Measurements from ENCODE around the gene RTRAF. TPM values are rescaled to one million over a fixed set of nuclear protein-coding genes. Genes with fewer than 3 reads are reported as not detected.
A peak's percentile ranks its signal among the peaks of the same experiment; 100 is the strongest.

The RTRAF gene
- total RNA-seq, 1 donor from 2014 or later, result 119 TPM

DNA sequence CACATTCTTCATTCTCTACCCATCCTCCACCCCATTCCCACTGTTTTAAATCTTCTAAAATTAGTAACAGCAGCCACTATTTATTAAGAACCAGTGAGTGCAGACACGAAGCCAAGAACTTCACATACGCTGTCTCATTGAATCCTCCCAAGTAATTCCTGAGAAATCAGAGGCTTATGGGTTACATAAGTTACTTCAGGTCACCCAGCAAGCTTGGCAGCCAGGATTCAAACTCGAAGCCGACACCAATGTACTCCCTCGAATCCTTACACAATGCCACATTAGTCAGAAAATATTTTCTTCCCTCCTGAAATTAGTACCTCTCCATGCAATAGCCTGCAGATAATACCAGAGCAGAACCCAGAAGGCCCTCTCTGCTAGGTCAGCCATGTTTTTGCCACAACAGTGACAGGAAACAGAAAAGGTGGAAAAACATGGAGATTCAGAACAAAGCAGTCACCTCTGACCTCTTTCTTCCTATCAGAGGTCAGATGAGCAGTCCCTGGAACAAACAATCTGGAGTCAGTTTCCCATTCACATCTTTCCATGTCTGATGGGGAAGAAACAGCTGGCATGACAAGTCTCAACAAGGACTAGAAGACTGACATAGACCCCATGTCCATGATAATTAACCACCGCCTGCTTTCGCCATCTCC, 63.1 kb downstream of the RTRAF start:
- TF ChIP-seq, protein P1, sequence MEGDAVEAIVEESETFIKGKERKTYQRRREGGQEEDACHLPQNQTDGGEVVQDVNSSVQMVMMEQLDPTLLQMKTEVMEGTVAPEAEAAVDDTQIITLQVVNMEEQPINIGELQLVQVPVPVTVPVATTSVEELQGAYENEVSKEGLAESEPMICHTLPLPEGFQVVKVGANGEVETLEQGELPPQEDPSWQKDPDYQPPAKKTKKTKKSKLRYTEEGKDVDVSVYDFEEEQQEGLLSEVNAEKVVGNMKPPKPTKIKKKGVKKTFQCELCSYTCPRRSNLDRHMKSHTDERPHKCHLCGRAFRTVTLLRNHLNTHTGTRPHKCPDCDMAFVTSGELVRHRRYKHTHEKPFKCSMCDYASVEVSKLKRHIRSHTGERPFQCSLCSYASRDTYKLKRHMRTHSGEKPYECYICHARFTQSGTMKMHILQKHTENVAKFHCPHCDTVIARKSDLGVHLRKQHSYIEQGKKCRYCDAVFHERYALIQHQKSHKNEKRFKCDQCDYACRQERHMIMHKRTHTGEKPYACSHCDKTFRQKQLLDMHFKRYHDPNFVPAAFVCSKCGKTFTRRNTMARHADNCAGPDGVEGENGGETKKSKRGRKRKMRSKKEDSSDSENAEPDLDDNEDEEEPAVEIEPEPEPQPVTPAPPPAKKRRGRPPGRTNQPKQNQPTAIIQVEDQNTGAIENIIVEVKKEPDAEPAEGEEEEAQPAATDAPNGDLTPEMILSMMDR (IDR thresholded peaks at IDR 0.05; ENCODE audit: insufficient read depth, low read length, poor library complexity, severe bottlenecking), result no peak
- no peak for DNase-seq (ENCODE audit: low read depth)
- H3K36me3 ChIP-seq (ENCODE audit: control insufficient read depth, insufficient read depth, low read length), result no peaks in the 10 kb centered on the region
- no peak overlapping the region for H3K4me3 ChIP-seq (ENCODE audit: low read depth, low read length)
- H3K27me3 ChIP-seq (ENCODE audit: control insufficient read depth, insufficient read depth, low read length), result no peaks in the 10 kb centered on the region

DNA sequence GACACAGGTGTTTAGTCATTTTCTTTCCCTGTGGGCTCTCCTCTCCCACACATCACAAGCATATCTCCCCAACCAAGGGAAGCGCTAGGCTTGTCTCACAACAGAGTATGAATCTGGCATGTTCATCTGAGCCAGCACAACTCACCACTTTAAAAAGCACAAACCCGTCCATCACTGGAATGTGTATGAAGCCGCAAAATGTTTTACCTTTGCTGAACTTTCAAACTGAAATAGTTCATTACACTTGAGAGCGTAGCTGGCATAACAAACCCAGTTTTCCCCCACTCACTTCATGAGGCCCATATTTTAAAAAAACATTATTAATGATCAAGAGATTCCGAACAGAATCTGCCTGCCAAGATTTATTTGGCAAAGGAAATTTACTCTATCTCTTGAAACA, 63.7 kb downstream of the RTRAF start:
- H3K36me3 ChIP-seq (ENCODE audit: control insufficient read depth, insufficient read depth, low read length), result no peaks in the 10 kb centered on the region
- TF ChIP-seq, protein P1 (IDR thresholded peaks at IDR 0.05; ENCODE audit: insufficient read depth, low read length, poor library complexity, severe bottlenecking), result no peak
- DNase-seq (ENCODE audit: low read depth), result peak; percentile 38

DNA sequence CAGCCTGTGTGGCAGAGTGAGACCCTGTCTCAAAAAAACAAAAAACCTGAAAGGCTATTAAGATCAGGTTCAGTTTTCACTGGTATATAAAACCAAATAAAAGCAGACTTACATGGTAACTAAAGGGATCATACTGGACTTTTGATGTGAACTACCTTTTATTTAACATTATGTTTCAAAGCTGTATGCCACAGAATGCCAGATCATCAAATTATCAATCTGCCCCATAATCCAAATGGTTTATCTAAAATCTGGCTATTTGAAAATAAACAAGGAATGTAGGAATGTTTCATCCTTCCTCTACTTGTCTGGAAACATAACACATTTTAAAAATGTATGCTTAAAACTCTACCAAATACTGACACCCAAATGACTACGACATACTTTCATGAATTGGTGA, 65.3 kb downstream of the RTRAF start:
- no peaks in the 10 kb centered on the region for H3K36me3 ChIP-seq (ENCODE audit: control insufficient read depth, insufficient read depth, low read length)
- TF ChIP-seq, protein P1 (IDR thresholded peaks at IDR 0.05; ENCODE audit: insufficient read depth, low read length, poor library complexity, severe bottlenecking), result no peak
- no peak for DNase-seq (ENCODE audit: low read depth)
- no peaks in the 10 kb centered on the region for H3K27me3 ChIP-seq (ENCODE audit: control insufficient read depth, insufficient read depth, low read length)
- H3K4me3 ChIP-seq (ENCODE audit: low read depth, low read length), result no peak overlapping the region

More for the DNA sequence above, 63.7 kb downstream of the RTRAF start:
- Histone ChIP-seq H3K27me3 (ENCODE audit: control insufficient read depth, insufficient read depth, low read length) (no peaks in the 10 kb centered on the region), H3K4me3 (ENCODE audit: low read depth, low read length) (no peak overlapping the region)

DNA sequence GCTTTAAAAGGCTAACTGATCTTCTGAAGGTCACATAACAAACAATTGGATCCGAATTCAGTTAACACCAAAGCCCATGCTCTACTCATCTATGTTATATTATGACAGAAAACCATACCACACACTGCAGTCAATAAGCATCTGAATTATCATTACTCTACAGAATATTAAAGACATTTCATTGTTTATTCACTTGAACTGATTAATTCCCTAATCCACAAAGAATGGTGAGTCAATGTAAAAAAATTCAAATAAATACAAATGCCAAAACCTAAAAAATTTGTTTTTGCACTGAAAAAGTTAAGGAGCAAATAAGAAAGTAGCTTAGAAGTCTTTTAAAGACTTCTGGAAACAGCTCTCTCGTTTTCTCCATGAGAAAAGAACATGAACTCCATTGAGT, 65.8 kb downstream of the RTRAF start:
- DNase-seq (ENCODE audit: low read depth), result no peak
- Histone ChIP-seq H3K36me3 (ENCODE audit: control insufficient read depth, insufficient read depth, low read length) (no peaks in the 10 kb centered on the region), H3K4me3 (ENCODE audit: low read depth, low read length) (no peak overlapping the region), H3K27me3 (ENCODE audit: control insufficient read depth, insufficient read depth, low read length) (no peaks in the 10 kb centered on the region)
- TF ChIP-seq, protein P1 (IDR thresholded peaks at IDR 0.05; ENCODE audit: insufficient read depth, low read length, poor library complexity, severe bottlenecking), result no peak

DNA sequence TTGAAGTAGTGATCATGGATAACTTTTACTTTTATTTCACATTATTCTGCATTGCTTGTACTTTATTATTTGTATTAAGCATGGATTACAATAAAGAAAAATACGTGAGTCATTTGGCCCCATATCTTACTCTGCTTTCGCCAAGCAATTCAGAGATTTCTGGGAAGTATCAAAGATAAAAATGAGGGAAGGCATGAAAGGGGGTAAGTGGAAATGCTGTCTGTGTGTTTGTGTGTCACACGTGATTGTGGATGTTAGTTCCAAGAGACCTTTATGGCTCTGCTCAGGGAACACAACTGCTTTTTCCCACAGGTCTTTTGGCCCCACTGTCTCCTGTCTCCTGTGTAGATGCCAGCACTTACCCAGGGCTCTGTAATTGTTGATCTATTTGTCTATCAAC, 69.0 kb downstream of the RTRAF start:
- Histone ChIP-seq H3K27me3 (ENCODE audit: control insufficient read depth, insufficient read depth, low read length) (peaks cover 11% of the 10 kb centered on the region), H3K36me3 (ENCODE audit: control insufficient read depth, insufficient read depth, low read length) (no peaks in the 10 kb centered on the region), H3K4me3 (ENCODE audit: low read depth, low read length) (no peak overlapping the region)
- no peak for DNase-seq (ENCODE audit: low read depth)
- TF ChIP-seq, protein P1 (IDR thresholded peaks at IDR 0.05; ENCODE audit: insufficient read depth, low read length, poor library complexity, severe bottlenecking), result no peak

DNA sequence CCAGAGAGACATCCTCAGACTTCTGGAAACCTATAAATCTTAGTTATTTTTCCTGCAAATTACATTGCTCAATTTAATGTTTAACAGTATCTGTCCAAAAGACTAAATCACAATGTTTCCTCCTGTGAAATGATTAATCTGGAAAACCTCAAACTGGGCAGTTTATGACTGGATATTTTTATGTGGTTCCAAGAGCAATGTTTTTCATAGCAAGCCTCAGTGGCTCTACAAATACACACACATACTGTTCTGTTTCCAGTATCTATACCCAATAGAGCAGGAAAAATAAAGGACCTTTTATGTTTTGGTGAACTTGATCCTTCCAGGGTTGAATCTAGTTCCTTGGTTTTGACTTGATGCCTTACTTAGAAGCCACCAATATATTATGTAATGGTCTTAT, 70.3 kb downstream of the RTRAF start:
- peak; percentile 48 for DNase-seq (ENCODE audit: low read depth)
- TF ChIP-seq, protein P1 (IDR thresholded peaks at IDR 0.05; ENCODE audit: insufficient read depth, low read length, poor library complexity, severe bottlenecking), result no peak
- Histone ChIP-seq H3K27me3 (ENCODE audit: control insufficient read depth, insufficient read depth, low read length) (peaks cover 15% of the 10 kb centered on the region), H3K36me3 (ENCODE audit: control insufficient read depth, insufficient read depth, low read length) (no peaks in the 10 kb centered on the region), H3K4me3 (ENCODE audit: low read depth, low read length) (no peak overlapping the region)

Measured in kidney epithelial cell (primary cell).